HG02981 (cell line): ENCODE results near the gene FAAP100.

Source experiments
- ATAC-seq: cut with Tn5 transposase; IDR thresholded peaks from one replicate; pipeline ENCODE4 v1.9.1; 2021; ENCODE audit warnings: mild to moderate bottlenecking, moderate library complexity; ENCODE audit not compliant: unreplicated experiment

Gene FAAP100

GRCh38 chr17:81491761-81492160 is 60.4 kb downstream of the FAAP100 start:
- ATAC-seq = no peak

DNA sequence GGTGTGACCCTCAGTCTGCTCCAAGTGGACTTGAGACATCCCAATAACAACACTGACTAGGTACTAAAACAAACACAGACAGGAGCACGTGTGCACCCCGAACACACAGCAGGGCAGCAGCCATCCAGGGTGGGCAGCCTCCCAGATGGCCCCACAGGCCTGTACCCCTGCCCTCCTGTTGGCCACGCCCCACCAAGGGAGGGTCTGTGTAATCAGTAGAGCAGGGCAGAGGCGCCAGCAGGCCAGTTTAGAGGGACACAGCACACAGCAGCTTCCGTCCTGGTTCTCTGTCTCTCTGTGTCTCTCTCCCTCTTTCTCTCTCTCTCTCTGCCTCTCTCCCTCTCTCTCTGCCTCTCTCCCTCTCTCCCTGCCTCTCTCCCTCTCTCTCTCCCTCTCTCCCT is 61.0 kb downstream of the FAAP100 start:
- no peak for ATAC-seq

DNA sequence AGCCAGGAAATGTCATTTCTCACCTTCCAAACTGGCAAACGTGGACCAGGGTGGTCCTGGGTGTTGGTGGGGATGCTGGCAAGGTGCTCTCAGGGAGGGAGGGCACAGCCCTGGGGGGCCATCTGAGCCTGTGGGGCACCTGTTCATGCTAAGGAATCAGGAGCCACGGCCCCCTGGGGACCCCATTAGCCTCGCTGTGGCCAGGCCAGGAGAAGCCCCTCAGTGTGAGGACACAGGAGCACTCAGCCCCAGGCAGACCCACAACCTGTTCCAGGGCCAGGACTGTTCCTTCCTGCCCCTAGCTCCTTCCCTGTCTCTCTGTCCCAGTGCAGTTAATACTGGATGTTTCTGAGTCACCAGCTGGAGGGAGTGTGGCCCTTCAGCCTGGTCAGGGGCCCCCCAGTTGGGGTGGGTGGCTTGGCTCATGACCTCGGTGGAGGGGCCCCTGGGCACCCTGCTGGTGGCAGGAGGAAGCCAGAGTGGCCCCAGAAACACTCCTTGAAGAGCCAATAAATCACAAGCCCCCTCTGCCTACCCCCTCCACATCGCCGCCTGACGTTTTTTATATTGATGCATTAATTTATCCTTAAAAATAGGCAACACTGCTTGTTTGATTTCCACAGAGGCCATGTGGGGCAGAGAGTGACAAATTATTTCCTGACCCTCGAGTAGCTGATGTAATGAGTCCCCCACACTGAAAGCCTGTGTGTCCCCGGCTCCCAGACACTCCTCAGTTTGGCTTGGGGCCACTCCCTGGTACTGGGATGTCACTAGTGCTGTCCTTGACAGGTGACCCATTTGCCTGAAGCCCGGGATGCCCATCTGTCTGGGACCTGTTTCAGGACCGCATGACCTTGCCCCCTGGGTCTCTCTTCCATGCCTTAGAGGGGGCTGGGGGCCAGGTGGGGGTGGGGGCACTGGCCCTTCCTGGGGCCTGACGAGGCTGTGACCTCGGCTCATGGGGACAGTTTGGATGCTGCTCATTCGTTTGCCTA is 61.9 kb downstream of the FAAP100 start:
- ATAC-seq = no peak
